Skin of body (tissue), 2 donors: ENCODE measurements around the gene PDE6B. TPM values are rescaled to one million over a fixed set of nuclear protein-coding genes. Genes with fewer than 3 reads are reported as not detected.

ENCODE experiments used
- DNase-seq: peaks from one replicate; lab custom pipeline; 2025; lab: John Stamatoyannopoulos, UW
- total RNA-seq: library from RNA; depleted of rRNA; stranded (reverse); fragments of >200 nt; gene quantifications from one replicate; pipeline ENCODE4 v1.2.3, GENCODE V29; 2014

The PDE6B gene
- total RNA-seq, 1 donor from 2014 or later: 5.5 TPM

DNA sequence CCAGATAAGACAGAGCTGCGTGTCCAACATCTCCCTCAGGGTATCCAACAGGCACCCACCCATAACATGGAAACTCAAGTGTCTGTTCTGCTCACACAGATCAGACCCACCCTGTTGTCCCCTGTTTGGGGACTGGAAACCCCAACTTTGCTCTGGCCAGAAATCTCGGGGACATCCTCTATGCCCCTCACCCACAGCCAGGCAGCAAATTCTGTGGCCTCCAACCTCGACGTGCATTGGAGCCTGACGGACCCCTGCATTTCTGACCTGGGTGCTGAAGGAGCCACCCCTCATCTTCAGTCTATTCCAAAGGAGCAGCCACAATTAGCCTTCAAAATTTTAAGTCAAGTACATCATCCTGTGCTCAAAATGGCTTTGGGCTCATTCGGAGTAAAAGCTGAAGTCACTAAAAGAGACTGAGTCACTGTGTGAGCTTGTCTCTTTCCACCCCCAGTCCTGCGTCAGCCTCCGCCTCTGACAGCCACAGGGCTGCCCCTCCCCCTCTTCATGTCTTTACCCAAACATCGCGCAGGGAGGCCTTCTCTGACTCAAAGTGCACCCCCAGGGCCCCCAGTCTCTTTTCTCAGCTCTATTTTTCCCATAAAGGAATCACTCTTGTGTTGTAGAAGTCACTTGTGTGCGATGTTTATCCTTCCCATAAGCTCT is 24.4 kb upstream of the PDE6B start:
- no peak for DNase-seq

DNA sequence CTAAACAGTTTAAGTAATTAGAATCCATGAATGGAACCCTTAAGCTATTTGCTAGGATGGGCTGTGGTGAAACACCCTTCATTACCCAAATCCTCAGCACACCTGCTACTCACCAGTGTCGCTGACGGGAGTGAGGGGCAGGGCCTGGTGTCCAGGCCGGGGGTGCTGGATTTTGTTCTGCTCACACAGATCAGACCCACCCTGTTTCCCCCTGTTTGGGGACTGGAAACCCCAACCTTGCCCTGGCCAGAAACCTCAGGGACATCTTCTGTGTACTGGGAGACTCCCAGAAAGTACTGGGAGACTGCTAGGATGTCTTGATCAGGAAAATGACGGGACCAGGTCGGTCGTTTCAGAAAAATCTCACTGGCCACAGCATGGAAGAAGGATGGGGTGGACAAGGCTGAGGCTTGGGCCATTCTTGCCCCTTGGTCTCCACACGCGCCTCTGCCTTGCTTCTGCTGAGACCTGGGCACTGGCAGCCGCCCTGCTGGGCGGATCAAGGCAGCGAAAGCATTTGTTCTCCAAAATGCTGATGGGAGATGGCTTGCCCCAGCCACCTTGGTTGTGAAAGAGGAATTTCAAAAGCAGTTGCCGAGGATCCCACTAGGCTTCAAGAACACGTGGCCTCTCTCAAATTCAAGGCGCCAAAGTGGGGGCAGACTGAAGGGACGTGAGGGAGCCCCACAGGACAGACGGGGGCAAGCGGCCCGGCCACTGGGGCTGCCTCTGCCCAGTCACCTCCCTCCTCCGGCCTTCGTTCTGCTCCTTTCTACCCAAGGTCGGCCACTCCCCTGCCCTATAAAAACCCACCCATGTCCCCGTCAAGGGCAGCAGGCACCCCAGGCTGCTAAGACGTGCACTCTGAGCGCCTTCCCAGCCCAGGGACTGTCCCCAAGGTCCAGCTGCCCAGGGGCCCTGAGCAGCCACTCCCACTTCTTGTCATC is 23.5 kb upstream of the PDE6B start:
- no peak for DNase-seq

DNA sequence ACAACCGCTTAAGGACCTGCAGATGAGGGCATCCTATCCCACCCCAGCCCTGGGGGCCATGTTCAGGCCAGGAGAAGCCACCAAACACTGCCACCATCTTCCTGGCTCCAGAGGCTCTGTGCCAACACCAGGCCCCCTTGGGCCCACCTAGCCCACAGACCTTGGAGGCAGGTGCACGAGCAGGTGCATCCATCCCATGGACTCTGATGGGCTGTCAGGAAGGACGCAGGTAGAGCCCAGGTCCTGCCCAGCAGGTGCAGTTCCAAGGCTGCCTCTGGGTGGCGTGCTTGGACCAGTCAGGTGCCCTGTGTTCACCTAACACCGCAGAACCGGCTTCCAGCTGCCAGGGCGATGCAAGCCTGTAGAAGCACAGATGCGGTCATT is 22.8 kb upstream of the PDE6B start:
- no peak for DNase-seq

DNA sequence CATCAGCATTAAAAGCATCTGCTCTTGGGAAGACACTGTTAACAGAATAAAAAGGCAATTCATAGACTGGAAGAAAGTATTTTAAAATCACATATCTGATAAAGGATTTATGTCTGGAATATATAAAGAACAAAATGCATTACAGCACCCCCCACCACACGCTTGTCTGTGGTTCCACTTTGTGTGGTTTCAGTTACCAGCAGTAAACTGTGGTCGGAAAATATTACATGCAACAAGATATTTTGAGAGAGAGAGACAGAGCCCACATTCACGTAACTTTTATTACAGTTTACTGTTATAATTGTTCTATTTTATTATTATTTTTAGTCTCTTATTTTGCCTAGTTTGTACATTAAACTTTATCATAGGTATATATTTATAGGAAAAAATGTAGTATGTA is 21.2 kb upstream of the PDE6B start:
- DNase-seq: no peak

DNA sequence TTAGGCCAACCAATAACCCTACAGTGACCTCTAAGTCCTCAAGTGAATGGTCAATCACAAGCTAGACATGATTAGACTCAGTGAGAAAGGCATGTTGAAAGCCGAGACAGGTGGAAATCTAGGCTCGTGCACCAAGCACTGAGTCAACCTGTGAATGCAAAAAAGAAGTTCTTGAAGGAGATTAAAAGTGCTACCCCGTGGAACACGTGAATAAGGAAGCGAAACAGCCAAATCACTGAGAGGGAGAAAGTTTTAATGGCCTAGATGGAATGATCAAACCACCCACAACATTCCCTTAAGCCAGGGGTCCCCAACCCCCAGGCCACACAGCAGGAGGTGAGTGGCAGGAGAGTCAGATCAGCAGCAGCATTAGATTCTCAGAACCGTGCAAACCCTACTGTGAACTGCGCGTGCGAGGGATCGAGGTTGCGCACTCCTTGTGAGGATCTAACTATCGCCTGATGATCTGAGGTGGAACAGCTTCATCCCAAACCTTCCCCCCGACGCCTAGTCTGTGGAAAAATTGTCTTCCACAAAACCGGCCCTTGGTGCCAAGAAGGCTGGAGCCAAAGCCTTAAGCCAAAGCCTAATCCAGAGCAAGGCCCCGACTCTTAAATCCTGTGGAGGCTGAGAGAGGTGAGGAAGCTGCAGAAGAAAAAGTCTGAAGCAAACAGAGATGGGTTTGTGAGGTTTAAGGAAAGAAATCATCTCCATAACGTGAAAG is 19.5 kb upstream of the PDE6B start:
- DNase-seq: no peak

DNA sequence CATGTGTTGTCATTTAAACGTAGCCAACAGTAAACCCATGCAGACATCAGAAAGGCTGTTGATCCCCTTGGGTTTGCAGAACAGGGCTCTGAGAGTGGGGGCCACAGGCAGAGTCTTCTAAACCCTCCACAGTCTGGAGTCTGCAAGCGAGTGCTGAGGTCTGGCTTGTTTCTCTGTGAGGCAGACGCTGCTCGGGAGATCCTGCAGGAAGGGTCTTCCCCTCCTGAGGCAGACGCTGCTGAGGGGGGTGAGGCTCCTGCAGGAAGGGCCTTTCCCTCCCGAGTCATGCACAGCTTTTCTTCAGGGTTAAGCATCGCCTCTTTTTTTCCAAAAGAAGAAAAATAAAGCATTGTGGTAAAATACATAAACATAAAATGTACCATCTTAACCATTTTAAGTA is 17.1 kb upstream of the PDE6B start:
- no peak for DNase-seq

DNA sequence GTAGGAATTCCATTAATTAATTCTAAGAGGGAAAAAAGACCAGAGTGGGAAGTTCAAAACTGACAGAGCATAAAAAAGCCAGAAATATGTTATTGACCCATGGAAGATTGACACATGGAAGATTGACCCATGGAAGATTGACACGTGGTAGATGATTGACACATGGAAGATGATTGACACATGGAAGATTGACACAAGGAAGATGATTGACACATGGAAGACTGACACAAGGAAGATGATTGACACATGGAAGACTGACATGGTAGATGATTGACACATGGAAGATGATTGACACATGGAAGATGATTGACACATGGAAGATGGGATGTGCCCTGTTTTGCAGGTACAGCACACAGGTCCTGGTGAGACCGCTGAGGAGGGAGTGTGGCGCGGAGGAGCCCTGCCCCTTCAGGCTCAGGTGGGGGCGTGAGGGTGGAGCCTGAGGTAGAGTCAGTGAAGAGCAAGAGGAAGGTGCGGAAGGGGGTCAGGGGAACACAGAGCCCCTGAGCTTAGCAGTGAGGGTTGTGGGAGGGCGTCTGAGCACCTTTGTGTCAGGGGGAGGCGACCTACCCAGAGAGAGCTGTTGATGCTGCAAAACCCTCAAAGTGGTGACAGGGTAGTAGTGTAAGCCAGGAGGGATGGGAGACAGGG is 15.8 kb upstream of the PDE6B start:
- DNase-seq: no peak

DNA sequence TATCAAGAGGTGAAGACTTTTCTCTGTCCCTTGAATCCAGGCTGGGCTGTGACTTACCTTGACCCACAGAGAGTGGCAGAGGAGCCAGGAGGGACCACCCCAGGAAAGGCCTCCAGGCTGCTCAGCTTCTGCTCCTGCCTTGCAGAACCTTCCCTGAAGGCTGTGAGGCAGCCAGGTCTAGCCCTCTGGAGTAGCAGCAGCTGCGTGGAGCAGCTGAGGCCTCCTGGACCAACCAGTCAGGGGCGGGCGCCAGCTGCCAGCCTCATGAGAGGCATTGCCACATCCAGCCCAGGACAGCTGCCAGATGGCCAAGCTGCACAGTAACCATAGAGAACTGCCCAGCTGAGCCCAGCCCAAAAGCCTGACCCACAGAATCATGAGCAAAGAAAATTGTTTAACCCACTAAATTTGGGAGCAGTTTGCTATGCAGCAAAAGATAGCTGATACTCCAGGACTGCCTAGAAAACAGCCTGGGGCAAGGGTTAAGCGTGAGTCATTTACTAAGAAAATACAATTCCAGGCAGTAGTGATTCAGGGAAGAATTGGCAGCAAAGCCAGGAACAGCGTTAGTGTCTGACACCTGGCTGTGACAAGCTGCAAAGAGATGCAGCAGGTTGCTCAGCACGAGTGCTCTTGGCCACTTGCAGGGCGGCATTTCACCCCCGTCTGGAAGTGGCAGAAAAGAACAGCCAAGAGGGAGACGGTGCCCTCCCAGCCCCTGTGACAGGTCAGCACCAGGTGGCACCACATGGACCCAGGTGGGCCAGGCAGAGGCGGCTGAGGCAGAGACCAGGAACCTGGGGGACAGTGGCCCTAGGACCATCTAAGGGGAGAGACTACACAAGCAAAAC is 14.7 kb upstream of the PDE6B start:
- DNase-seq: no peak

DNA sequence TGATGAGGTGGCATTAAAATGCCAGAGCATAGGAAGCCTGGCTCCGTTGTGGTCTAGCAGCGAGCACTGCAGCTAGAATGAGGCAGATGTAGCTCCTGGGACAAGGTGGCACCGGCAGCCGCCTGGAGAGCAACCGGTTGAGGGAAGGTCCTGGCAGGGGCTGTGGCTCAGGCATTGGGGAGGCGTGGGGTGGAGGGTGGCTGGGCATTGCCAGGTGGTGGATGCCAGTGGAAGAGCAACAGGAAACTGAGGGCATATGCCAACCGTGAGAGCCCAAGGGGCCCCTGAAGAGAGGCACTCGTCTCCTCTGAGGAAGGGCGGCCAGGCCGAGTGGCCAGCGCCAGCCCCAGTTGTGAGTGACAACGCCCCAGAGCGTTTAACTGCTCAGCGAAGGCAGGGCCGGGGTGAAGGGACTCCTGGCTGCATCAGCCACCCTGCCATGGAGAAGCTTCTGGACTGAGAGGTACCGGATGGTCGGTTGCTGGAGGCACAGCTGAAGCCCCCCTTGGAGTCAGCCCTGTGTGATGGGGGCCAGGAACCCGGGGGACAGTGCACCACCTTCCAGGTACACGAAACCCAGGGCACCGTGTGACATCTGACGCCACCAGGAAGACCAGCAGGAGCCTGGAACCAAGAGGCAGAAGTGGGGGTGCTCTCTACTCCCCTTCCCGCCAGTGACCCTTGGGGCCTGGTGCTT is 13.2 kb upstream of the PDE6B start:
- no peak for DNase-seq

DNA sequence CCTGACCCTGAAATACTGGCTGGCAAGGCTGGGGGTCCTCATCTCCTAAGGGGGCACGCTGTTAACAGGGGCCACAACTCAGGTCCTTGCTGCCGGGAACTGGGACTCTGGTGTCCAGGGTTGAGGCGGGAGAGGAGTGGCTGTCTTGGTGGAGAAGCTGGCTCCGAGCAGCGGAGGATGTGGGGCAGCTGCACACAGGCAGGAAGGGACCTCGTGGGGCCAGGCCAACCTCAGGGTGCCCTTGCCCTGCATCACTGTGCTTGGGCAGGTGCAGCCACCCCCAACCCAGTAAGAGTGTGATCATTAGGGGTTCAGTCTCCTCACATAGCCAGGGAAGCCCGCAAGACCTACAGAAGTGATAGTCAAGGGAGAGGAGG is 12.6 kb upstream of the PDE6B start:
- DNase-seq: no peak

DNA sequence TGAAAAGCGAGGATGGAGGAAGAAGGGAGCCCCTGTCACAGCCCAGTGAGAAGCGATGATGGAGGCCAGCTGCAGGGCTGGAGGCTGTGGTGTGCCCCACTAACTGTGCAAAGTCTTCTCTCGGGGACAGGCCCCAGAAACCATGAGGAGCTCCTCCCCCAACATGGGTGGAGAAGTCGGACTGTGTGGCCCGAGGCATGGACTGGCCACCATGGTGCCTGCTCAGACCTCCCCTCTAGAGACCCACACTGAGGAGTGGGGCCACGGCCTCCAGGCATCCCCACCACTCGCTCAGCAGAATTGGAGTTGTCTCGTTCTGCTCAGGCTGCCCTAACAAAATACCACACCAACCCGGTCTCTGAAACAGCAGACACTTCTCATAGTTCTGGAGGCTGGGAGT is 12.2 kb upstream of the PDE6B start:
- DNase-seq: no peak

DNA sequence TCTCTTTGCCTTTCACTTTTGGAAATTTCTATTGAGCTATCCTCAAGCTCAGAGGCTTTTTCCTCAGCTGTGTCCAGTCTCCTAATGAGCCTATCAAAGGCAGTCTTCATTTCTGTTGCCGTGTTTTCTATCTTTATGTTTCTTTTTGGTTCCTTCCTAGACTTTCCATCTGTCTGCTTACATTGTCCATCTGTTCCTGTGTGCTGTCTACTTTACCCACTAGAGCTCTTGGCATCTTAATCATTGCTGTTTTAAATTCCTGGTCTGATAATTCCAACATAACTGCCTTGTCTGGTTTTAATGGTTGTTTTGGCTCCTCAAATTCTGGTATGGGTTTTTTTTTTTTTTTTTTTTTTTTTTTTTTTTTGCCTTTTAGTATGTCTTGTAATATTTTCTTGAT is 9.3 kb upstream of the PDE6B start:
- no peak for DNase-seq

DNA sequence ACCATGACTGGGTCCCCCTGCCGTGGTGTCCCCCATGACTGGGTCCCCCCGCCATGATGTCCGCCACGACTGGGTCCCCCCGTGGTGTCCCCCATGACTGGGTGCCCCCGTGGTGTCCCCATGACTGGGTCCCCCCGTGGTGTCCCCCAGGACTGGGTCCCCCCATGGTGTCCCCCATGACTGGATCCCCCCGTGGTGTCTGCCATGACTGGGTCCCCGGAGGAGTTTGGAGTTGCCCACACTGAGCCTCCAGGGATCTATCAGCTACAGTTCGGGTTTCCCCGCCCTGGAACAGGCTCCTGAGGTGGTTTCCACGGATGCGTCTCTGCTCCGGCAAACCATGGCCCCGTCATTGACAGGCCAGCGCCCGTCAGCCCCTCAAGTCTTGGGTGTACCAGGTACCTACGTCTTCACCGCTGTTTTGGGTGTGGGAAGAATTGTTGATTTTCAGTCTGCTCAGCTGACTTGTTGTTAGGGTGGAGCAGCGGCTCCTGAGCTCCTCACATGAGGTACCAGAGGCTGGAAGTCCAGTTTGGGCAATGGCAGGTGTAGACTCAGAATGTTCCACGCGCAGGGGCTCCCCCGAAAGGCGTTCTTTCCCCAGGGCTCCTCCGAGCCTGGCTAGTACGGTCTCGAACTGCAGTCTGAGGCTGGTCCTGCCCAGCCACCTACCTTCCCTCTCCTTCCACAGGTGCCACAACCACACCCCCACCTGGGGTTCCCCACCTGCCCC is 8.3 kb upstream of the PDE6B start:
- no peak for DNase-seq

DNA sequence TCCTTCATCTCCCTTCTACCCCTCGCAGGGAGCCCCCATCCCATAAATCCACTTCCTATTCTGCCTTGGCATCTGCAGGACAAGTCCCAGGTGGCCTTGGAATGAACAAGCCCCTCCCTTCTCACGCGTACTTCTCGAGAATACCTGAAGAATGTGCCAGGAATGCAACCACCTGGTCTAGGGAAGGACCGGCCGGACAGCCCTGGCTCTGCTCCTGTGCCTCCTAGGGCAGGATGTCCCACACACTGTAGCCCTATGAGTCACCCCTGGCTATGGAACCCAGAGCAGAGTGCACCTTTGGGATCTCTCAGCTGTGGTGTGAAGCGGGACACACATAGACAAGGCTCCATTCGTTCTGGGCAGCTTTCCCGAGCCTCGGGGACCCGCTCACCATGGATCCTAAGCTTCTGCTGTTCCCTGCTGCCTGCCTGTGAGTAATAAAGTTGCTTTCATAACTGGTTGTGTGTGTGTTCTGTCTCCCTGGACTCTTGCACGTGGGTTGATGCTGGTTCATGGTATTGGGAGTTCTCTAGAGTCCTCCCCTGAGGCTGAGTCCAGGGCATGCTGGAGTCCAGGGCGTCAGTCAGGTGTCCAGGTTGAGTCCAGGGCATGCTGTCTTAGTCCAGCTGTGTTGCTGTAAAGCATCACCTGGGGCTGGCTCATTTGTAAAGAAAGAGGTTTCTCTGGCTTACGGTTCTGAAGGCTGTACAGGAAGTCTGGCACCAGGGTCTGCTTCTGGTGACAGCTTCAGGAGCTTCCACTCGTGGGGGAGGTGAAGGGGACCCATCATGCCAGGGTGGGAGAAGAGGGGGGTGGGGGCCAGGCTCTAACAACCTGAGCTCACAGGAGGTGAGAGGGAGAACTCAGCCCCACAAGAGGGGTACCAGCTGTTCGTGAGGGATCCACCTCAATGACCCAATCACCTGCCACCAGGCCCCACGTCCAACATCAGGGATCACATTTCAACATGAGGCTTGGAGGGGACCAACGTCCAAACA is 7.4 kb upstream of the PDE6B start:
- DNase-seq: no peak

DNA sequence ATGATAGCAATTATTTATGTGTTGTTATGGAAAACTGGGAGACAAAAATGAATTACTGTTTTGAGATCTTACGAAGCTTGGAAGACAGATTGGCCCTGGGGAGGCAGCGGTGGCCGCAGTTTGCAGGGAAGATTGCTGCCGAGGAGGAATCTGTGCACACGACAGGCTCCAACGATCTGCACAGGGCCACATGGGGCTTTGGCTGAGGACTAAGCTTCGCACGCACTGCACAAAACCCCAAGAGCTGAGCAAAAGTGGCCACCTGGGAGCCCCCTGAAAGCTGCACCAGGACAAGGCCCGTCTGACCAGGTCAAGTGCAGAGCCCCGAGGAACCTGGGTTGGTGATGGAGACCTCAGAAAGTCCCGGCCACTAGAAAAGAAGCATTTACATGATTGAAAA is 5.2 kb upstream of the PDE6B start:
- no peak for DNase-seq

DNA sequence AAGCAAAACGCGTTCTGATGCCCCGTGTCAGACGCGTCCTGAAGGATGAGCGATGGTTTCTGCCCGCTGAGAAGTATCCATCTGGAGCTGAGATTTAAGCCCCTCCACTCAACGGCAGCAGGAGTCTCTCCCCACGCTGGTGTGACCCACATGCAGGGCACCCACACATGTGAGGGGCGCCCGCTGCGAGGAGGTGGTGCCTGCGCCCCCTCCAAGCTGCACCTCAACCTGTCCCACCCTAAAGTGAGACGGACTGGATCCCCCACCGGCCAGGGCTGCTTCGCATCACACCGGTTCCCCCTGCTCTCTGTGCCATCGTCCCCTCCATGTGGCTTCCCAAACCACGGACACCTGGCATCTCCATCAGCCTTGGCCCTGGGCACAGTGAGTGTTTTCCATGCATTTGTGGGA is 4.5 kb upstream of the PDE6B start:
- no peak for DNase-seq

DNA sequence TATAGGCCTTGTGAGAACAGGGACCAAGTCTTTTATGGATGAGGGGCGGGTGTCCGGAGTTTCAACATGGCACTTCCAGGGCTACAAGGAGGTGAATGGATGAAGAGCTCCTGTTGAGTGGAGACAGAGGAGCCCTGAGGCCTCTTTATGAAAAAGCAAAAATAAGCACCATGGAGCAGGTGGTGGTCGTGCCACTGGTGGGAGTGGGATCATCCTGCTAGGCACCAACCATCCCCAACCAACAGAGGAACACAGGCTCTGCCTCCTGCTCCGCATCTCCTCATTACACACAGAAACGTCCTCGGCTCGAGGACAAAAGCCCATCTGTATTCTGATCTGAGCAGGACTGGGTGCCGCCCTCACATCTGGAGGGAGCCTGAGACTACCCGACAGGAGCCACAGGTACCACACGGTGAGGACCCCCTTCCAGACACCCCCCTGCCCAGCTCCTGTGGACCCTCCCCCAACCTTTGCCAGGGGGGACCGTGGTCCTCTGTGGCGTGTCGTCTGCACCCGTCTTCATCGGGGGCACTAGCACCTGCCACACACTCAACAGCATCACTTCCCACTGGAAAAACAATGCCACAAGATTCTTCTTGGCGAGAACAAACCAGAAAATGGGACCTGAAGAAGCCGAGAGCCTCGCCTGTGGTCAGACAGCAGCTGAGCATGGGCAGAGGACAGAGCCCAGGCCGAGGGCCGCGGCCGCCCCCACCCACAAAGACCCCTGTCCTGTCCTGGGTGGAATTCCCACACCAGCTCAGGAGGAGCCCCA is 3.9 kb upstream of the PDE6B start:
- DNase-seq: no peak
